ENCODE results near the gene IL21.
"Not testable (repeated sequence)": the region's sequence is repeated elsewhere in the genome, so short reads cannot be mapped to it uniquely, and the experiment has no call there.

The IL21 gene

GRCh38 chr4:122577189-122577553 is 43.7 kb downstream of the IL21 start:
- no peak for DNase-seq

- DNase-seq: peak; percentile 4 to 27
Measured at GRCh38 chr4:122576261-122577188, 44.3 kb downstream of the IL21 start.

- DNase-seq: not testable (repeated sequence)
Measured at GRCh38 chr4:122574347-122574746, 46.5 kb downstream of the IL21 start.

- DNase-seq: no peak
Measured at GRCh38 chr4:122562449-122562848, 58.4 kb downstream of the IL21 start.
